SKM-1 treated with dmso at 0.1 percent for 144 hours (cell line): ENCODE data around the gene SH2D7.

Experiments used
- DNase-seq: peaks from one replicate; lab custom pipeline; 2025; ENCODE audit not compliant: unreplicated experiment; lab: John Stamatoyannopoulos, UW

SH2D7 gene

DNA sequence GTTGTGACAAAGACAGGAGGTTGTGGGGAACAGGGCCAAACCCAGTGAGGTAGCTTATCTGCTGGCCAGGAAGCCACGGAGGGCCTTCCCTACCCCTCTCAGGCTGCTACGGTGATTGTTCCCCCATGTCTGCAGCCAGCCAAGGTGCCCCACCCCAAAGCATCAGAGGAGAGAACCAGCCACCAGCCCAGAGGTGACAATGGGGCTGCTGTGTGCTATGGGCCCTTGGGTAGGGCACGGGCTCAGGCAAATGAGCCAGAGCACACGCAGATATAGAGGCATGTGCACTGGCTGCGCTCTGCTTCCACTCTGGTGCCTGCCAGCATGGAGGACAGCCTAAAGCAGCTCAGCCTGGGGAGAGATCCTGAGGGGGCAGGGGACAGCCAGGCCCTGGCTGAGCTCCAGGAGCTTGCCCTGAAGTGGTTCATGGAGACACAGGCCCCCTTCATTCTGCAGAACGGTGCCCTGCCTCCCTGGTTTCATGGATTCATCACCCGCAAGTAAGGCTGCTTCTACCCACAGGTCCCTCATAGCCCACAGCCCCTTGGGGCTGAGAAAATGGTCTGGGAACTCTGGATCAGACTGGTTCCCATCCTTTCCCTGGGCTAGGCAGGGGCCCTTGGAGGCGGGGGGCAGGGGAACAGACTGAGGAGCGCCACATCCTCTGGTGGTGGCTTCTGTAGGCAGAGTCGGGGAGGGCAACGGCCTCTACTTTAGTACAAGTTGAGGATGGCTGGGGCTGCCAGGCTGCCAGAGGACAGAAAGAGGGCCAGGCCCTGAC lies at the start of gene SH2D7:
TSS of gene SH2D7 (plus strand) at position 301 of the 781 bp plus-strand sequence. CDS start at position 325, 24 bp downstream.
- no peak for DNase-seq

DNA sequence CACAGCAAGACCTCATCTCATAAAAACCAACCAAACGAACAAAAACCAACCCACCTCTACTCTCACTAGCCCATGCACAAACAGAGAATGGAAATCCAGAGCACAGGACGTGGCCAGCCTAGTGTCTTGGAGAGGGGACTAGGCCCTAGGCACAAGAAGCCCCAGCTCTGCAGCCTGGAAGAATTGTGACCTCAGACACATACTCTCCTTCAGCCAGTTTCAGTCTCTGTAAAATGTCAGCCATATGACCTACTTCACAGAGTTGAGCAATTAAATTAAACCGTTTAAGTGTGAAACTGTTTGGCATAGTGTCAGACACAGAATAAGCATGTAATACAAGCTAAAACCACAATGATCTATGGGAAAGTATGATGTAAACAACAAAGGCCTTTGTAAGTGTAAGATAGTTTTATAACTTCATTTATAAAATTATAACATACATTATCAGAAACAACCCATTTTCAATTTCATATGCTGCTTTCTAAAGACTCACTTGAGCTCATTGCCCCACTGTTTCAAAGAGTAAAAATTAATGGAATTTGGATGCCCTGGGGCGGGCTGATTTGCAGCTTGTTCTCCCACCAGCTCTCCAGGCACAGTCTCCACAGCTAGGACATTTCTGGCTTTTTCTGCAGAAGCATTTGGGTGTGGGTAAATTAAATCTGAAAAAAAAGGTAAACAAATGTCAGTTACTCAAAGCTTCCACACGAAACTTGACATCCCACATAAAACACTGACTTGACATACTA lies 47.8 kb upstream of the SH2D7 start:
- DNase-seq, result no peak

DNA sequence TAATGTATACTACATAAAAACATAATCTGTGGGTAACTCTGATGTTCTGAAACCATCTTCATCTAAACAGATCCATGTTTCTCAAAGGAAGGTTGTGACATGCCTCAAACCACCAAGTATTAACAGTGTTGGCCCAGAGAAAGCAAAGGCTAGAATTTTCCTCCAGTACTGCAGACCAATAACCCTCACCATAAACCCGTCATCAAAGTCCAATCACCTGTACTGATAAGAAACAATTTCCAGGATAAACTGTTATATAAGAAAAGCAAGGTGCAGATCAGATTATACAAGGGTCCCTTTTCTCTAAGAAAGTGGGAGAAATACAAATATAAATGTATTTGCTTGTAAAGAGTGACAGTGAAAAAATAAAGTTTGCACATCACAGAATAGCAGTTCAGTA lies 47.2 kb upstream of the SH2D7 start:
- DNase-seq, result no peak

DNA sequence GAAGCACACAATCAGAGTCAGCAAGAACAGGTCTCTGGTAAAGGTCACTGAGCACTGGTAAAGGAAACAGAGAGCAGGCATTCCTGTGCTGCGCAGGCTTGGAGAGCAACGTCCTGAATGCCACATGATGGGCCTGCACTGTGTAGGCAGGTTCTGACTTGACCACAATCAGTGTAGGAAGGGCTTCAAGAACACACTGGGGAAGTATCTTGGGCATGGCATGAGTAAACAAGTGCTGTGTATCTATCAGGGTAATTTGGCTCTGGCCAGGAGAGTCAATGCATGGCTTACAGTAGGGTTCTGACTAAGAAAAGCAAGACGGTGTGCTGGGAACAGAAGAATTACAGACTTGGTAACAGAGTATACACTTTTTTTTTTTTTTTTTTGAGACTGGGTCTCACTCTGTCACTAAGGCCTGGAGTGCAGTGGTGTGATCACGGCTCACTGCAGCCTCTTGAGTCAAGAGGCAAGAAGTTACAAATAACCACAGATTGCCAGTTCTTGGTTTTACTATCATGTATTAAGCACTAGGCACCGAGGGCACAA lies 45.5 kb upstream of the SH2D7 start:
- DNase-seq, result no peak

DNA sequence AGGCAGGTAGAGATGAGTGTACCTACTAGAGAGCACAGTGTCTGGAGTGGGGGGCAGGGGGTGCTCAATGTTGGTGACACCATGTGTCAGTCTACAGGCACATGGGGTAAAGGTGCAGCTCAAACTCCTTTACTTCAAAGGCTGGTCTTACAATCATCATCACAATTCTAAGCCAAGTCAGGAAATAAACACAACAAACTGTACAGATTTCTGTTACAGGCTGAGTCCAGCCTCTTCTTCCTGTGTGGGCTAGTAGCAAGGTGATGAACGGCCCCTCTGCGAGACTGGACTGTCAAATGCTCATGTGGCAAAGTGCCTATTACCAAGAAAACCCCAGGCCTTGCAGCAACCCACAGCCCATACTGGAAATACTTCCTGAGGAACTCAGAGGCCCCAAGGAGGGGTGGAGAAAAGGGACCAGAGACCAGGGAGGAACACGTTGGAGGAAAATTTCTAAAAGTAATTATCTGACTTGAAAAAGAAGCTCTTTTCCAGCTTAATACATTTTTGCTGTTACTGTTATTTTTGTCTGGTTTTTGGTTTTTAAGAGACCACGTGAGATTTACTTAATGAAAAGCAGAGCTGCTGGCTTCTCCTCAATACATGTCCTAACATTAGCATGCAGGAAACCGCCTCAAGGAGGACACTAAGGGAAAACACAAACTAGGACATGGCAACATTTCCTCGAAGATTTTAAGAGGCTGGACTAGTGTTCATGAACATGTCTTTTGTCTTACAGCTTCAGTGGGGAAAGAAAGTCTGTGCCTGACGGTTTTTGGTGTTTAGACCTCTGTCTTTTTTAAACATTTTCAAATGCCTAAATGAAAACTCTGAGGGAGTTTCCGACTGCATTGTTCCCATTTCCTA lies 44.4 kb upstream of the SH2D7 start:
- DNase-seq, result peak; percentile 74

DNA sequence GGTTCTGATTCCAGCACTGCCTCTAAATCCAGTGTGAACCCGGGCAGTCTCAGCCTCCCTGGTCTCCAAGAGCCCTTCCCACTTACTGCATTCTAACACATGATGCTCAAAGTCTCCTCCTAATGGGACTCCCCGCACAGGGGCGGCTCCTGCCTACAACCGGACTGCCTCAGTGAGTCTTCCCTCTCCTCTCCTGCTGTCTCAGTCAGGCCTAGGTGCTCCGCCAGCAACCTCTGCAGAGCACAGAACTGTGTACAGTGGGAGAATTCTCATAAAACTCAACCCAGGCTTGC lies 43.8 kb upstream of the SH2D7 start:
- no peak for DNase-seq

DNA sequence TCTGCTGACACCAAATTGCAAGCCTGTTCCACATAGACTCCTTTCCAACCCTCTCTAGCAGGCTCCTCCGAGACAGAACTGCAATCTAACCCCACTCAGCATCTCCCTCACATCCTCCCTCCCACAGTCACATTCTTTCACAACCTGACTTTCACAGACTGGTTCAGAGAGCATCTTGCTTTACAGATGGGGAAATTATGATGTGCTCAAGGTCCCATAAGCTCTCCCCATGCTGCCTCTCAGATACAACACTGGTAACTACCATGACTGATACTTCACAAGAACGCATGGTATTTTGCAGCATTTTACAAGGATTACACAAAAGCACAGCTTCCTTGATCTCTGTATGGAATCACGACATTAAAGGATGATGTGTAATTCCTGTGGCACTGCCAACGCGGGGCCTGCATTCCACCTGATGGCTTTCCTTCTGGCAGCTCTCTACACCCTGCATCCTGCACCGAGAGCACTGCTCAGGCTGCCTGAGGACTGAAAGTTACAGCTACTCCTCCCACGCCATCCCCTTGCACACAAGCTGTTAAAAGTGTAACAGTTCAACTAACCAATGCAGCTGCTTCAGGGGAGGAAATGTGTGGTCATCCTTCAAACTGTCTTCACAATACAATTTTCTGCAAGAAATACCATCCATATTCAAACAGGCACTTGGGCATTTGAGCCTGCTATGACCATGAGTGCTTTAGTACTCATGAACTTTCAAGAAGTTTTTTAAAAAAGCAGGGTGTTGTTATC lies 42.5 kb upstream of the SH2D7 start:
- peak; percentile 48 for DNase-seq

DNA sequence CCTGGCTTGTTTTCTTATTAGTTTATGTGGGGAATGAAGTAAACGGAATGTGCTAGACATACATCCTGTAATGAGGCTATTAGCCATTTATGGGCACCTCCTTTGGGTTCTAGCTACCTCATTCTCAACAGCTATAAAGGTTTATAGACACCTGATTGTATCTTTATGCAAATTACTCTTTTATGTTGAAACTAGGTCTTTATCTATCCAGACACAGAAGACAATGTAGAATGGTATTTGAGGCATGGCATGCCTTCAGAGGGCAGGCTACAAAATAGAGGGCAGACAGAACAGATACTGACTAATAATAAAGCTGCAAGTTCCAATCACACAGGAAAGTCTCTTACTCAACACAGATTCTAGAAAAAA lies 41.9 kb upstream of the SH2D7 start:
- no peak for DNase-seq

DNA sequence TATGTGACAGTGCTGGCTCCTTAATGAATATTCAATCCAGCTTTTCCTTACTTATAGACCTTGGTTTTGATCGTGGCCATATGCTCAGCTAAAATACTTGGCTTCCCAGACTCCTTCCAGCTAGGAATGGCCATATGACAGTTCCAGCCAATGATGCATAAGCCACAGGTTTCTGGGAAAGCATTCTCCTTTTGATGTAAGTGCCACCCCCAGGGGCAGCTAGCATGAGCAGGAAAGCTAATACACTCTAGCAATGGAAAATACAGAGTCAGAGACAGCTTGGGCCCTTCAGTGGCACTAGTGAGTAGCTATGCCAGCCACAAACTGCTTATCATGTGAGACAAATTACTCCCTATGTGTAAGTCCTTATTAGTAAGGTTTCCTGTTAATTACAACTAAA lies 41.5 kb upstream of the SH2D7 start:
- DNase-seq, result no peak

DNA sequence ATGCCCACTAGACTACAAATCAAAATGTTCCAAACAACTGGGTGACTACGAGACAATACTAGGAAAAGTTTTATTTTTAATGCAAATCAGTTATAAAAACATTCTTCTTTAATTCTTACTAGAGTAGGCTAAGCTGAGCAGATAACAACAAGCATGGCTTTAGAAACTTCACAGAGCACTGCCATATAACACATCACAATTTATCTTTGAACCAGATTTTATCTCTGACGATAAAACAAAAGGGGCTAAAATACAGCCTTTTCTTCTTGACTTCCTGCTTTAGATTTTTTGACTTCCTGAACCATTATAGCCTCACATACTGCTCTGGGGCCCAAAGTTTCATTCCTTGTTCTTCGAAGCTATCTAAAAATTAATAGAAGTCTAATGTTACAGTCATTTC lies 40.8 kb upstream of the SH2D7 start:
- DNase-seq, result no peak

DNA sequence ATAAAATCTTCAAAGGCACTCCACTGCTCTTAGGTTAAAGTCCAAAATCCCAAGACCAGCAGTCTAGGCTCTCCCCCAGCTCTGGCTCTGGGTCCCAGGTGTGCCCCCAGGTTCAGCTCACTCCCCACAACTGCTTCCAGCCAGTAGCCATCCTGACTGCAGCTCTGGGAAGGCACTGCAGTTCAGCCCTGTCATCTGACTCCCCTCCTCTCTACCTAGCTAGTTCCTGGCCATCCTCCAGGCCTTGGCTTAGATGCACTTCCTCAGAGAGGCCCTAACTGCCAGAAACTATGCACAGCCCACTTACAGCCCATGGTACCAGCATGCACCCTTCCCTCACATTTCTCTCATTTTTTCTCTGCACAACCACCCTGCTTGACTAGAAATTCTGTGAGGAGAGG lies 40.4 kb upstream of the SH2D7 start:
- peak; percentile 23 for DNase-seq

DNA sequence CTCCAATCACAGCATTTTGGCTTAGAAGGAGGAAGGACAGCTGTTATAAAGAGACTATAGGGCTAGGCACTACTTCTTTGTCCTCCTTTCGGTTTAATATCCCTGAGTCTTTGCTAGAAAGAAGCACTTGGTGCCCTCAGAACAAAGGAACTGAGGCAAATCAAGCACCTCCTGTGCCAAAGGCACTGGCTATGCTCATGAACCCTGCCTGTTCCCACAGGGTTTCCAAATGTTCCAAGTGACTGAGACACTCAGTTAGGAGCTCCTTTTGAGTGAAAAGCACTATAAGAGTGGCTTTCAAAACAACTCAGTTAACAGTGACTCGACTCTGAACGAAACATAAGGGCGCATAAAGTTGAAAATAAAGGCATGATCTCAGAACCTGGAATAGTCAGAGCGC lies 39.8 kb upstream of the SH2D7 start:
- DNase-seq, result no peak

DNA sequence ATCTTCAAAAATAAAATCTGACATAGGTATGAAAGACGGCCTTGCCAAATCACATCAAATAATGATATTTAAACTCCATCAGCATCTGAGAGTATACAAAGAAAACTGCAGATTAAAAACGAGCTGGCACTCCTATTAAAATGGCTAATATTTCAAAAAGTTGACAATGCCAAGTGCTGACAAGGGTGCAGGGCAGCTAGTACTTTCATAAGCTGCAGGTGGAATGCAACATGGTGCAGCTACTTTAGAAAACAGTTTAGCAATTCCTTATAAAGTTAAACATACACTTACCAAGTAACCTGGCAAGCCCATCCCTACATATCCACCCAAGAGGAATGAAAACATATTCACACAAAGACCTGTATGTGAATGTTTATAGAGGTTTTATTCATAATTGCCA lies 37.8 kb upstream of the SH2D7 start:
- no peak for DNase-seq

DNA sequence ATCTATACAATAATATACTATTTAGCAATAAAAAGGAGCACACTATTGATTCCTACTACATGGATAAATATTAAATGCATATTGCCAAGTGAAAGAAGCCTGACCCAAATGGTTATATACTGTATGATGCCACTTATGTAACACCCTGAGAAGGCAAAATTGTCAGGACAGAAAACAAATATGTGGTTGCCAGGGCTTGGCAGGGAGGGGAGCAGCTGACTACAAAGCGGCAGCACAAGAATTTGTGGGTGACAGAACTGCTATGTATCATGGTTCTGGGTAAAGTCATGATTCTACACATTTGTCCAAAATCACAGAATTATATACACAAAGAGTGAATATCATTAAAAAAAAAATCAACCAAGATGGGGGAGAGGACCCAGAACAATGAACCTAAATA lies 37.4 kb upstream of the SH2D7 start:
- DNase-seq, result no peak

DNA sequence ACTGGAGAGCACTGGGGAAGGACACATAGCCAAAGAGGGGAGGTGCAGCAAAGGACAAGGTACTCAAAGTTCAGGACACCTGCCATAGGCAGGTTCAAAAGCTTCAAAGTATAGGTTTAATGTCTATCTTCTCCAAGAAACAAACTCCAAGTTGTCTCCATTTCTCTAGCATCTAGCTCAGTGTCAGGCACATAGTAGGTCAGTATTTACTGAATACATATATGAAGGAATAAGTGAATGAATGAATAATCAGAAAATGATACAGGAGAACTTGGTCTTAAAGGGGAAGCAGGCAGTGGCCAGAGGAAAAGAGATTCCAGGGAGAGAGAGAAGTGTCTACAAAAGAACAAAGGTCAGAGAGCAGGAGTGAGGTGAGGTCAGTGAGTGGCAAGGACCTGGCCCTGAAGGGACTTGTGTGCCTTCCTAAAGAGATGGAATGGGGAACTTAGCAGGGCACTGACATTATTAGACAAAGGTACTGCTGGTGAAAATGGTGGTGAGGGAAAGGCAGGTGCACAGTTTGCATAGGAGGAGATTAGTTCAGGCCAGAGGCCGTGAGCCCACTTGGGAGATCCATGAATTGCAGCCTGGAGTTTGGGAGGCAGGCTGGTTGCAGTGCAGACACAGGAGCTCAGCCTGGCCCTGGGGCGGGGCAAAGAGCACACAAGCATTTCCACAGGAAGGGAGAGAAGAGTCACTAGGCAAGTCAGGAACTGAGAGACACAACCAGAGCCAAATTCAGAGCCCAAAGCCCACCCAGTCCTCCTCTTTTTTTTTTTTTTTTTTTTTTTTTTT lies 36.2 kb upstream of the SH2D7 start:
- no peak for DNase-seq

DNA sequence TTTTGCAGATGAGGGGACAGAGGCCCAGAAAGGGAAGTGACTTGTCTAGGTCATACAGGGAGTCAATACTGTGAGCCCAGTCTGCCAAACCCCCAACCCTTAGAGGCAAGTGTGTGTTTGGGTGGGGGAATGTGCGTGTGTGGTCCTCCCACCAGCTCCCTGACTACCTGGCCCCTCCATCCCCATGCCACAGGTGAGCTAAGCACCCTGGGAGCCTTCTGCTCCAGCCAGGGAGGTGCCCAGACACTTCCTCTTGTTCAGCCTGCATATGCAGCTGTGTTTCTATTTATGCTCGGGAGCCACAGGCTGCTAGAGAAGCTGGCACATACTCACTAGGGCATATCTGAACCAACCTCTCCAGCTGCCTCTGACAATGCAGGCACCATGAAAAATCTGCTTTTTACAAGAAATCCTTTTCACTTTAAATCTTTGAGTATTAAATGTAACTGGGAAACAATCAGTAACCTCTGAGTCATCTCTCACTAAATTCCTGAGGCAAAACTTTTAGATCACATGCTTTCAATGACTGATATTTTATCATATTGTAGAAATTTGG lies 35.6 kb upstream of the SH2D7 start:
- DNase-seq, result peak; percentile 43

DNA sequence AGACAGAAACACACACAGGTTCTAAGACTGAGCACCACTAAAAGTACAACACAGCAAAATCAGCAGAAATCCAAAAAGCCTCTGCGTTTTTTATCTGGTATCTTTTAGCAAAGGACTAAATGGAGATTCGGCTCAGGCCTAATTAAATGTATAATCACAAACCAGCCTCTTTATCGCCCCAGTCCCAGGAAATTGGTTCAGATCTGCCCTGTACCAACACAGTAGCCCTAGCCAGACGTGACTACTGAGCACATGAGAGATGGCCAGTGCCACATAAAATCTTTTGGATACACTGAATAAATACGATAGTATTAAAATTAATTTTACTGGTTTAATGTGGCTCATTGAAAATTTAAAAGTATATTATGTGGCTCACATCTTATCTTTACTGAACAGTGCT lies 34.6 kb upstream of the SH2D7 start:
- DNase-seq, result no peak

DNA sequence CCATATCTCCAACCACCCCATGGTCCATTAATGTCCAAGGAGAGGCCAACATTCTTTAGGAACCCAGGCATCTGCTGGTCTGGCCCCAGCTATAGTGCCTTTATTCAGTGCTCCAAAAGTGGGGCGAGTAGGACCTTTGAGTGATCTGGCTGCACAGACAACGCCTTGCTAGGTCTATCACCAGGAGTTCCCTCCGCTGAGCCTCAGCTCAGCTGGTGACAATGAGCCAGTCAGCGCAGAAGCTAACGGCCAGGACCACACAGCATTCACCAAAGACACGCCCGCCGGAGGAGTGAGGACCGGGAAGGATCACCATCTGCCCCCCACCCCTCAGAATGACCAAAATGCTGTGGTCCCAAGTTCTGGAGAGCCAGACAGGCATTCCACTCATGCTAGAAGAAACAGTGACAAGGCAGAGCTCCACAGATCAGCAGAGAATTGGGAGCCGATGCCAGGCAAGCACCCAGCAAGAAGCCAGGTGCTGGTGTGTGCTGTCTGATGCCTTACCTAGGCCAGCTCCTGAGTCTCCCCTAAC lies 33.9 kb upstream of the SH2D7 start:
- DNase-seq, result no peak

DNA sequence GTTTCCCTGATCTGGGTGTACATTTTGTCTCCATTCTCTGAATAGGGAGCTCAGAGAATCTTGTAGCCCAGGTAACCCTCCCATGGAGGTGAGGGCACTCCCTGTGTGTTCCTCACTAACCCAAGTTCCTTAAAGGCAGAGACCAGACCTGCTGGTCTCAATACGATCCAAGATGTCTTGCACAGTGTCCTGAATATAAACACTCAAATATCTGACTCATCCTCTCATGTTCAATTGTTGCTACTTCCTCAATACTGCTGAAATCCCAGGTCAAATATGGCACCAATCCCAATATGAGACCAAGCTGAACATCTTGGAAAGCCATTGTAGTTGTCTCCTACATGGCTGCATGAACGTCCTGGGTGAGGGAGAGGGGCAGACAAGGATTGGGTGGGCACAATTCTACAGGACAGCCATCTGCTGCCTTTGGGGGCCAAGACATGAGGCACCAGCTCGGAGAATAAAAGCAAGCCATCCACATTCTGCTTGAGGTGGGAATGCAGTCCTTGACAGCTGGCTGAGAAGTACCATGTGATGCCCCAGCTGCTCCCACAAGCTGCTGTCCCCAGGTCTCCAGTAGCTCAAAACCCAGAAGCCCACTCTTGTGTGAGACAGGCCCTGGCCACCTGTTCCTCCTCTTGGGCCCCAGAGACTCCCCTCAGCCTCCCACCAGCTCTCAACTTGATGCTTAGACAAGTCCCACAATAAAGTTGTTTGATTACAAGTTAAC lies 33.1 kb upstream of the SH2D7 start:
- DNase-seq, result no peak
